Calu3 (cell line): ENCODE measurements around the gene LUZP2. TPM values are rescaled to one million over a fixed set of nuclear protein-coding genes. Genes with fewer than 3 reads are reported as not detected.

Experiments
- BruUV-seq: library from RNA; stranded (reverse); fragments of 400-500 nt; replicated peaks from 2 replicates; lab custom pipeline; 2021; lab: Mats Ljungman, UMichigan
- CTCF ChIA-PET: fragments of 300-600 bp; sonication (Branson Sonifier 250); formaldehyde crosslinking; loops from one replicate; lab custom pipeline; 2022; ENCODE audit warnings: antibody characterized with exemption; lab: Charles Lee
- DNase-seq: peaks from one replicate; pipeline ENCODE4 v3.0.0; 2022
- H3K27ac Mint-ChIP-seq: one replicate; pipeline ENCODE4 v1.8.0; 2022; ENCODE audit warnings: mixed read lengths; ENCODE audit not compliant: unreplicated experiment
- H3K27me3 Mint-ChIP-seq: one replicate; pipeline ENCODE4 v1.8.0; 2022; ENCODE audit warnings: mixed read lengths; ENCODE audit not compliant: unreplicated experiment
- H3K36me3 Mint-ChIP-seq: one replicate; pipeline ENCODE4 v1.8.0; 2022; ENCODE audit warnings: mild to moderate bottlenecking, moderate library complexity, mixed read lengths; ENCODE audit not compliant: insufficient read depth, unreplicated experiment
- H3K4me1 Mint-ChIP-seq: one replicate; pipeline ENCODE4 v1.8.0; 2022; ENCODE audit warnings: mild to moderate bottlenecking, low read depth, mixed read lengths; ENCODE audit not compliant: unreplicated experiment
- H3K4me3 Mint-ChIP-seq: one replicate; pipeline ENCODE4 v1.8.0; 2022; ENCODE audit warnings: mild to moderate bottlenecking, low read depth, moderate library complexity, mixed read lengths; ENCODE audit not compliant: unreplicated experiment
- H3K9me3 Mint-ChIP-seq: one replicate; pipeline ENCODE4 v1.8.0; 2022; ENCODE audit warnings: low read depth, mixed read lengths; ENCODE audit not compliant: unreplicated experiment
- intact Hi-C: fragments of 100-400 bp; cut with micrococcal nuclease; formaldehyde crosslinking; loops from one replicate; pipeline ENCODE4 v1.10.0; 2022; ENCODE audit not compliant: unreplicated experiment
- total RNA-seq: library from RNA; stranded (reverse); gene quantifications from 2 replicates; pipeline ENCODE4 v1.2.3, GENCODE V29; 2022
- TF ChIP-seq, protein P1 (sequence below): fragments of 200-600 bp; IDR thresholded peaks from one replicate; pipeline ENCODE4 v1.8.0; 2022; ENCODE audit warnings: antibody characterized with exemption; ENCODE audit not compliant: unreplicated experiment

The LUZP2 gene
- total RNA-seq, 1 experiment from 2014 or later = 0.73 TPM

DNA sequence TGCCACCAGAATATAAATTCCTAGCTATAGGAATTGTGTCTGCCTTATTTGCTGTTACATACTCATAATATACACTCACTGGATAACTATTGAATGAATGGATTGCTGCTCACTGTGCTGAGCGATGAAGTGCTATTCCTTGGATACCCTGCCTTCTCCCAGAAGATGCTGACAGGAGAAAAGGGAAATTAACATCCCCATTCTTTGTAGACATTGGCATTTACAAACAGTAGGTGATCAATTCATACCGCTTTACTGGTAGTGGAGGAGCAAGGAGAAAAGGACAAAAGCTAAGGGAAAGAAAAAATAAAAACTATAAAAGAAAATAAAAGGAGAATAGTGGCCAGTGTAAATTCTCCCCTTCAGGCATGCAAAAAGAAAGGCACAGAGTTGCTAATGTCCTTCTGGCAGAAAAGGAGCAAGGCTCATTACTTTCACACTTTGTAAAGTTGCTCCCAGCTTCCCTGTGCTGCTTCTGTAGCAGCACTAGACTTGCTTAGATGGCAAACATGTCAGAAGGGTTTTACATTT lies 183.0 kb downstream of the LUZP2 start:
- DNase-seq = no peak
- Mint-ChIP-seq H3K9me3 (no peaks in the 10 kb centered on the region), H3K4me1 (peaks cover 12% of the 10 kb centered on the region), H3K36me3 (no peaks in the 10 kb centered on the region), H3K27me3 (no peaks in the 10 kb centered on the region), H3K27ac (no peak overlapping the region), H3K4me3 (no peak overlapping the region)
- no TSS peak for BruUV-seq
- TF ChIP-seq, protein P1, sequence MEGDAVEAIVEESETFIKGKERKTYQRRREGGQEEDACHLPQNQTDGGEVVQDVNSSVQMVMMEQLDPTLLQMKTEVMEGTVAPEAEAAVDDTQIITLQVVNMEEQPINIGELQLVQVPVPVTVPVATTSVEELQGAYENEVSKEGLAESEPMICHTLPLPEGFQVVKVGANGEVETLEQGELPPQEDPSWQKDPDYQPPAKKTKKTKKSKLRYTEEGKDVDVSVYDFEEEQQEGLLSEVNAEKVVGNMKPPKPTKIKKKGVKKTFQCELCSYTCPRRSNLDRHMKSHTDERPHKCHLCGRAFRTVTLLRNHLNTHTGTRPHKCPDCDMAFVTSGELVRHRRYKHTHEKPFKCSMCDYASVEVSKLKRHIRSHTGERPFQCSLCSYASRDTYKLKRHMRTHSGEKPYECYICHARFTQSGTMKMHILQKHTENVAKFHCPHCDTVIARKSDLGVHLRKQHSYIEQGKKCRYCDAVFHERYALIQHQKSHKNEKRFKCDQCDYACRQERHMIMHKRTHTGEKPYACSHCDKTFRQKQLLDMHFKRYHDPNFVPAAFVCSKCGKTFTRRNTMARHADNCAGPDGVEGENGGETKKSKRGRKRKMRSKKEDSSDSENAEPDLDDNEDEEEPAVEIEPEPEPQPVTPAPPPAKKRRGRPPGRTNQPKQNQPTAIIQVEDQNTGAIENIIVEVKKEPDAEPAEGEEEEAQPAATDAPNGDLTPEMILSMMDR = no peak
- intact Hi-C loops = no loop called here
- CTCF ChIA-PET = interaction anchor here (0.6 kb wide), 1 partner anchor 463 kb away, joined by 4 read pairs; no protein-coding TSS in a partner anchor

GRCh38 chr11:24683583-24683982 lies 186.7 kb downstream of the LUZP2 start:
- H3K9me3 Mint-ChIP-seq = peaks cover 3% of the 10 kb centered on the region
- BruUV-seq = no TSS peak
- TF ChIP-seq, protein P1 = no peak
- no peak for DNase-seq
- no peaks in the 10 kb centered on the region for H3K36me3 Mint-ChIP-seq
- H3K27me3 Mint-ChIP-seq = no peaks in the 10 kb centered on the region
- no peak overlapping the region for H3K4me3 Mint-ChIP-seq
- intact Hi-C loops = no loop called here
- CTCF ChIA-PET = no interaction called here
- H3K4me1 Mint-ChIP-seq = peaks cover 12% of the 10 kb centered on the region
- H3K27ac Mint-ChIP-seq = no peak overlapping the region

- DNase-seq = no peak
- CTCF ChIA-PET = interaction anchor here (0.6 kb wide), 1 partner anchor 1009 kb away, joined by 3 read pairs; no protein-coding TSS in a partner anchor
- BruUV-seq = no TSS peak
- H3K9me3 Mint-ChIP-seq = peaks cover 3% of the 10 kb centered on the region
- peaks cover 23% of the 10 kb centered on the region for H3K4me1 Mint-ChIP-seq
- H3K27me3 Mint-ChIP-seq = no peaks in the 10 kb centered on the region
- TF ChIP-seq, protein P1 = no peak
- intact Hi-C loops = no loop called here
- no peak overlapping the region for H3K27ac Mint-ChIP-seq
- H3K4me3 Mint-ChIP-seq = no peak overlapping the region
- H3K36me3 Mint-ChIP-seq = no peaks in the 10 kb centered on the region
These were observed 189.0 kb downstream of the LUZP2 start for GRCh38 chr11:24685821-24686220.

- no TSS peak for BruUV-seq
- no peak for DNase-seq
- H3K27ac Mint-ChIP-seq = no peak overlapping the region
- no peaks in the 10 kb centered on the region for H3K36me3 Mint-ChIP-seq
- no peak overlapping the region for H3K4me3 Mint-ChIP-seq
- CTCF ChIA-PET = interaction anchor here (1.1 kb wide), 1 partner anchor 10 kb away, joined by 3 read pairs; no protein-coding TSS in a partner anchor
- TF ChIP-seq, protein P1 = no peak
- no peaks in the 10 kb centered on the region for H3K27me3 Mint-ChIP-seq
- H3K9me3 Mint-ChIP-seq = peaks cover 3% of the 10 kb centered on the region
- intact Hi-C loops = no loop called here
- H3K4me1 Mint-ChIP-seq = peaks cover 23% of the 10 kb centered on the region
These were observed 190.8 kb downstream of the LUZP2 start for GRCh38 chr11:24687531-24688147.
